Measurements from ENCODE around the gene PARK7.
"Not testable (repeated sequence)": the region's sequence is repeated elsewhere in the genome, so short reads cannot be mapped to it uniquely, and the experiment has no call there.

Gene PARK7

GRCh38 chr1:7943251-7943650, 18.3 kb upstream of the PARK7 start:
- DNase-seq (ENCODE audit: low read depth in 2 of 2): no peak

DNA sequence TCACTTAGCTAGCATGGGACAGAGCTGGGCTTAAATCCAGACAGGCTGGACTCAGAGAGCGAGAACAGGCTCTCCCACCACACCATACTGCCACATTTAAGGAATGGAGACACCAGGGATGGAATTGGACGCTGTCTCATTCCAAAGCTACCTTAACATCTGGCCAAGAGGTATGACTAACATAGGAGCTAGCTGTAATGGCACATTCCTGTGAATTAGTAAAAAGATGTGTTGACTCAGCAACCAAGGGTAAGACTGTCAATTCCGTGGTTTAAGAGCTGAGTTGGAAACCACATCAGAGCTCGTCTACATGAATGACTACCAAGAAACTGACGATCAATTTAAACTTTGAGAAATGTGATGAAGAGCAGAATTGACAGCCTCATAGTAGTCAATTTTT, 12.6 kb upstream of the PARK7 start:
- DNase-seq (ENCODE audit: low read depth in 2 of 2): no peak

GRCh38 chr1:7952791-7953190, 8.7 kb upstream of the PARK7 start:
- not testable (repeated sequence) for DNase-seq (ENCODE audit: low read depth in 2 of 2)

GRCh38 chr1:7953850-7954609, 7.5 kb upstream of the PARK7 start:
- peak; percentile 72 to 85 for DNase-seq (ENCODE audit: low read depth in 2 of 2)

DNA sequence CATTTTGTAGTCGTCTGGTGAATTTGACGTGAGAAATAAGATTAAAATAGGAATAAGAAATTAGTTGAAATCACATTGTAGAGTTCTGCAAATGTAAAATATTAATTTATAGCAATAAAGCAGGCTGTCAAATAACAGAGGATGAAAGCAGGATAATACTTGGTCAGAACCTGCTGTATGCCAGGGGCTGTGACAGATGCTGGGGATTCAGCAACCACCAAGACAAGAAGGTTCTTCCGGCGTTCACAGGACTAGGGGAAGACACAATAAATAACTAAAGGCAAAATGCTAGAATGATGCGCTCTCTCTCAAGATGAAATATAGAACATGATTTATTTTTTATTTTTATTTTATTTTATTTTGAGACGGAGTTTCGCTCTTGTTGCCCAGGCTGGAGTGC, 6.8 kb upstream of the PARK7 start:
- DNase-seq (ENCODE audit: low read depth in 2 of 2): no peak

- DNase-seq (ENCODE audit: low read depth in 2 of 2): no peak
Observed at GRCh38 chr1:7956218-7957032, 5.1 kb upstream of the PARK7 start.

- DNase-seq (ENCODE audit: low read depth in 2 of 2): no peak
Observed at GRCh38 chr1:7960165-7960564, 1.3 kb upstream of the PARK7 start.

- DNase-seq (ENCODE audit: low read depth in 2 of 2): no peak
Observed at GRCh38 chr1:7960867-7961215, 670 bp upstream of the PARK7 start.

- no peak for DNase-seq (ENCODE audit: low read depth in 2 of 2)
Observed at GRCh38 chr1:7962014-7962335, 464 bp downstream of the PARK7 start.

GRCh38 chr1:7962636-7963377, 1.3 kb downstream of the PARK7 start:
- no peak for DNase-seq (ENCODE audit: low read depth in 2 of 2)

DNA sequence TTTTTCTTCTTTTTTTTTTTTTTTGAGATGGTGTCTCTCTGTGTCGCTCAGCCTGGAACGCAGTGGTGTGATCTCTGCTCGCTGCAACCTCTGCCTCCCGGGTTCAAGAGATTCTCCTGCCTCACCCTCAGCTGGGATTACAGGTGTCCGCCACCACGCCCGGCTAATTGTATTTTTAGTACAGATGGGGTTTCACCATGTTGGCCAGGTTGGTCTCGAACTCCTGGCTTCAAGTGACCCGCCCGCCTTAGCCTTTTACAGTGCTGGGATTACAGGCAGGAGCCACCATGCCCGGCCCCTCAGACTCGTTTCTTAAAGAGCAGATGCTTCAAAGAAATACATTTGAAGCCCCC, 1.8 kb downstream of the PARK7 start:
- not testable (repeated sequence) for DNase-seq (ENCODE audit: low read depth in 2 of 2)

DNA sequence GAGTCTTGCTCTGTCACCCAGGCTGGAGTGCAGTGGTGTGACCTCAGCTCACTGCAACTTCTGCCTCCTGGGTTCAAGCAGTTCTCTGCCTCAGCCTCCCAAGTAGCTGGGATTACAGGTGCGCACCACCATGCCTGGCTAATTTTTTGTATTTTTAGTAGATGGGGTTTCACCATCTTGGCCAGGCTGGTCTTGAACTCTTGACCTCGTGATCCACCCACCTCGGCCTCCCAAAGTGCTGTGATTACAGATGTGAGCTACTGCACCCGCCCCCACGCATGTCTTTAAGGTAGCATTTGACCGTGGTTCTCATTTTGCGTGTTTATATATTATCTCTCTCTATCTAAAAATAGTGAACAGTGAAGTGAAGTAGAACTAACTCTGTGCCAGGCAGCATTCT, 2.3 kb downstream of the PARK7 start:
- not testable (repeated sequence) for DNase-seq (ENCODE audit: low read depth in 2 of 2)

GRCh38 chr1:7964476-7964875, 3.0 kb downstream of the PARK7 start:
- no peak for DNase-seq (ENCODE audit: low read depth in 2 of 2)

DNA sequence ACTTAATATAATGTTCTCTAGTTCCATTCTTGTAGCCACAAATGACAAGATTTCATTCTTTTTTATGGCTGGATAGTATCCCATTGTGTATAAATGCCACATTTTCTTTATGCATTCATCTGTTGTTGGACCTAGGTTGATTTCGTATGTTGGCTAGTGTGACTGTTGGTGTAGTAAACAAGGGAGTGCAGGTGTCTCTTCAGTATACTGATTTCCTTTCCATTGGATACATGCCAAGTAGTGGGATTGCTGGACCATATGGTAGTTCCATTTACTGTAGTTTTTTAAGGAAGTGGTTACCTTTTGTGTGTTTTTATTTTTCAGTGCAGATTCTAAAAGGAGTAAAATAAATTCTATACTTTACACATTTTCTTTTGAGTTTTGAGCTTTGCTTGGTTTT, 5.7 kb downstream of the PARK7 start:
- DNase-seq (ENCODE audit: low read depth in 2 of 2): no peak

DNA sequence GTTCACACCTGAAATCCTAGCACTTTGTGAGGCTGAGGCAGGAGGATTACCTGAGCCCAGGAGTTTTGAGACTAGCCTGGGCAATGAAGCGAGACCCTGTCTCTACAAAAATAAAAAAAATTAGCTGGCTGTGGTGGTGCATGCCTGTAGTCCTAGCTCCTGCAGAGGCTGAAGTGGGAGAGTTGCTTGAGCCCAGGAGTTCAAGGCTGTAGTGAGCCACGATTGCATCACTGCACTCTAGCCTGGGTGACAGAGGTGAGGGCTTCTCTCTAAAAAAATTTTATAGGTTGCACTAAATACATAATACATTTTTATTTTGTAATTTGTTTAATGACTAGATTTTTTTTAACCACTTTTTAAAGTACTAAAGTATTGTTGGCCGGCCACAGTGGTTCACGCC, 6.1 kb downstream of the PARK7 start:
- no peak for DNase-seq (ENCODE audit: low read depth in 2 of 2)

DNA sequence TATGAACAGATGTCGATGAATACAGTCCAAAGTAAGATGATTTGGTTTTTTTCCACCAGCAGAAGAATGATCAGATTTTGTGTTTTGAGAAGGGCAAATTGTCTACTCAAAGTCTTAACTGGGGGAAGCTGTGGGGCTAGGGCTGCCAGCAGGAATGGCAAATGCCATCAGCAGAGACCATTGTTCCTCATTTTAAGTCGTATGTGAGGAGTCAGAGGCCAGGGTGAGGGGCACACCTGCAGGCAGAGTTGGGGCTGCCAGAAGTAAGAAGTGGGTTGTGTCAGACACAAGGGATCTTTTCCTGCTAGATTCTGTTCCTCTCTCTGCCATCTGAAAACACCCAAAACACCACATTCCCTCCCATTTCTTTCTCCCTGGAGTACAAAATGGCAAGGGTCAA, 8.7 kb downstream of the PARK7 start:
- no peak for DNase-seq (ENCODE audit: low read depth in 2 of 2)

DNA sequence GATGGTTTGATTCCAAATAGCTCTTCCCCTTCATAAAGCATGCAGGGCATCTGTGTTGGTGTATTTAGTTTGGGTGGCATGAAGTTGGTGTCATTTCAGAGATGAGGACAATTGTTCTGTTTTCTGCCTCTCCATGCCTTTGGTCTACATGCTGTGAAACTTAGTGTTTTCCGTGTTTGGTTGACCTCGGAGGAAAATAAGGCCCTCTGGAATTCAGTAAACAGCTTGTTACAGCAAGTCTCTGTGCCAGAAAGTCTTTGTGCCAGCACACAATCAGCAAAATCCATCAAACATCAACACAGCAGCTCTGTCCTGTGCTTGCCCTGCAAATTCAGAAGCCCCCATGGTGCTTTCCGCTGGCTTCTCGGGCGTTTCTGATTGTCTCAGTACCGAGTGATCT, 9.5 kb downstream of the PARK7 start:
- no peak for DNase-seq (ENCODE audit: low read depth in 2 of 2)

DNA sequence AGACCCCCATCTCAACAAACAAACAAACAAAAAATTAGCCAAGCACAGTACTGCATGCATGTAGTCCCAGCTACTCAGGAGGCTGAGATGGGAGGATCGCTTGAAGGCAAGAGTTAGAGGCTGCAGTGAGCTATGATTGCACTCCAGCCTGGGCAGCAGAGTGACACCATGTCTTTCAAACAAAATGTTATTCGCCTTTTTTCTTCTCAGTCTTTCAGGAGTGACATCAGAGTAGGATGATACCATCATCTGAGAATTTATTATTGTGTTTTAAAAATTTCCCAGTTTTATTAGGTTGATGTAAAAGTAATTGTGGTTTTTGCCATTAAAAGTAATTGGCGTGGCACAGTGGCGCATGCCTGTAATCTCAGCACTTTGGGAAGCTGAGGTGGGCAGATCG, 10.8 kb downstream of the PARK7 start:
- no peak for DNase-seq (ENCODE audit: low read depth in 2 of 2)

GRCh38 chr1:7973086-7973485, 11.6 kb downstream of the PARK7 start:
- no peak for DNase-seq (ENCODE audit: low read depth in 2 of 2)

DNA sequence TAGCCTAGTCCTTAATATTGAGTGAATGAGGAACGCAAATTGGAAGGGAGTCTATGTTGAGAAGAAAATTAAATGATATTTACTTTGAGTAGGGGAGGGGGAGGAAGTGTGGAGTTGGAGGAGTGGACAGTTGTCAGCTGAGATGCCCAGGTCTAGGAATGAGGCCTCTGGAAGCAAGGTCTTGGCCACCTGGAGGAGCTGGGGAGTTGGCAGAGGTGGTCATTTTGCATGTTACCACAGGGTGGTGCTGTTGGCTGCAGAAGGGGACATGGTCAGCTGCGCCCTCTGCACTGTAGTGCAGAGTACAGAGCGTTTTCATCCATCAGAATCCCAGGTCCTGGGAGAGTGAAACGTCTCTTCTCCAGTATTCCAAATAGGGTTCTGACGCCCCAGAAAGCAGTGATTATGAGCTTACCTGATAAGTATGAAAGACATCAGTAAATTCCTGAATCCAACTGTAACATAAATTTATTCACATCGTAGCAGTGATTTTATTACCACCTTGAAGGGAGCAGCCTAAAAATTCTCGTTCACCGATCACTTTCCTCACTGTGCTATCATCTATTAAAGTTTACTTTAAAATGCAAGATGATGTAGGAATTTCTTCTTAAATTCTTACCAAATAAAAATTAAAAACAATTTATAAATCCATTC, 13.8 kb downstream of the PARK7 start:
- peak in 1 of 2 donors; percentile 17 for DNase-seq (ENCODE audit: low read depth in 2 of 2)

- DNase-seq (ENCODE audit: low read depth in 2 of 2): no peak
Observed at GRCh38 chr1:7980984-7981383, 19.5 kb downstream of the PARK7 start.

DNA sequence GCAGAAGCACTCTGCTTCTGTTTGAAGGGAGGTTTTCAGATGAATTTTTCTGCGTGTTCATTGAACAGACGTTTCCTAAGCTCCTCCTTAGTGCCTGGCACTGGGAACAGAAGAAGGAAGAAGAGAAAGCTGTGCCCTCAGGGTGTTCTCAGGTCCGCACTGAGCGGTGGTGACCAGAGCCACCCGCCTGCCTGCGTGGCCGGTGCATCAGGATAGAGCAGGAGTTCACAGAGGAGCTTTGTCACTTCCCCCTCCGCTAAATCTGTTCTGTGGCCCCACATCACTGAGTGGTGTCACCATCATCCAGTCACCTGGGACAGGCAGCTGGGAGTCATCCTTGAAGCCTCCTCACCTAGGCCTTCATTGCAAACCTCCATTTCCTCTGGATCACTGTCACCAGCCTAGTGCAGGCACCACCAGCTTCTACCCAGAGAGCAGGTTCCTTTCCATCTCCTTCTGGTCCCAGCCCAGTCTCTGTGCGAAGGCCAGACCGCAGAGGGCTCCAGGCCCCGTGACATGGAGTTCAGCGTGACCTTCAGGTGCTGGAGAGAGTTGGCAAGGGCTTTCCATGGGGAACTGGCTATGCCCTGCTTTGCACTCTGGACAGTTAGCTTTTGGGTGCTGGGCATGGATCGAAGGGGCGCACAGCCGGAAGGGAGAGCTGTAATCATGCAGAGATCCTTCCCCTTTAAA, 21.7 kb downstream of the PARK7 start:
- DNase-seq (ENCODE audit: low read depth in 2 of 2): no peak
